A673 (cell line): ENCODE results near the gene MAB21L2.

ENCODE experiments used
- EZH2 ChIP-seq: fragments of 200-600 bp; sonication (generic); IDR thresholded peaks from 2 replicates; pipeline ENCODE4 v1.6.1; 2017; ENCODE audit warnings: borderline replicate concordance, low read depth, mild to moderate bottlenecking, mixed read lengths, antibody characterized with exemption, low read length; ENCODE audit not compliant: poor library complexity, severe bottlenecking
- TF ChIP-seq, protein P1 (sequence below): fragments of 300-800, 200-600 bp; sonication (generic); conservative IDR thresholded peaks from 2 replicates; pipeline ENCODE4 v1.5.1; 2017; ENCODE audit warnings: low read depth, mild to moderate bottlenecking, antibody characterized with exemption, low read length, moderate library complexity, mixed read lengths

DNA sequence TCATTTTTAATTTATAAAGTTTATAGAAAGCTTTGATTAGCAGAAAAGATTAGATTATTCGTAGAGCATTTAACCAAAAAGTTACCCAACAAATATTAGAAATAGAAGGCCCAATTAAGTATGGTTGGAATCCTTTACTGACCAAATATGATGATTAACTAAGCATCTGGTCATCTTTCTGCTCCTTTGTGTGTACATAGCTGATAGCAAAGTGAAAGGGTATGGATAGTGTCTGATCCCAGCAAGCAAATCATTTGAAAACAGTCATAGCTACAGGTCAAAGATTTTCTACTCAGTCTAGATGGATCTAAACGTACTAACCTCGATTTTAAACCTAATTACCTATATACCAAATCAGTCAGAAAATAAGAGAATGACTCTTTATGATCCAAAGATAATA lies 7.3 kb upstream of the MAB21L2 start:
- TF ChIP-seq, protein P1, sequence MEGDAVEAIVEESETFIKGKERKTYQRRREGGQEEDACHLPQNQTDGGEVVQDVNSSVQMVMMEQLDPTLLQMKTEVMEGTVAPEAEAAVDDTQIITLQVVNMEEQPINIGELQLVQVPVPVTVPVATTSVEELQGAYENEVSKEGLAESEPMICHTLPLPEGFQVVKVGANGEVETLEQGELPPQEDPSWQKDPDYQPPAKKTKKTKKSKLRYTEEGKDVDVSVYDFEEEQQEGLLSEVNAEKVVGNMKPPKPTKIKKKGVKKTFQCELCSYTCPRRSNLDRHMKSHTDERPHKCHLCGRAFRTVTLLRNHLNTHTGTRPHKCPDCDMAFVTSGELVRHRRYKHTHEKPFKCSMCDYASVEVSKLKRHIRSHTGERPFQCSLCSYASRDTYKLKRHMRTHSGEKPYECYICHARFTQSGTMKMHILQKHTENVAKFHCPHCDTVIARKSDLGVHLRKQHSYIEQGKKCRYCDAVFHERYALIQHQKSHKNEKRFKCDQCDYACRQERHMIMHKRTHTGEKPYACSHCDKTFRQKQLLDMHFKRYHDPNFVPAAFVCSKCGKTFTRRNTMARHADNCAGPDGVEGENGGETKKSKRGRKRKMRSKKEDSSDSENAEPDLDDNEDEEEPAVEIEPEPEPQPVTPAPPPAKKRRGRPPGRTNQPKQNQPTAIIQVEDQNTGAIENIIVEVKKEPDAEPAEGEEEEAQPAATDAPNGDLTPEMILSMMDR = no peak
- TF ChIP-seq EZH2 = no peak
